ENCODE results near the gene NRGN.

NRGN gene

DNA sequence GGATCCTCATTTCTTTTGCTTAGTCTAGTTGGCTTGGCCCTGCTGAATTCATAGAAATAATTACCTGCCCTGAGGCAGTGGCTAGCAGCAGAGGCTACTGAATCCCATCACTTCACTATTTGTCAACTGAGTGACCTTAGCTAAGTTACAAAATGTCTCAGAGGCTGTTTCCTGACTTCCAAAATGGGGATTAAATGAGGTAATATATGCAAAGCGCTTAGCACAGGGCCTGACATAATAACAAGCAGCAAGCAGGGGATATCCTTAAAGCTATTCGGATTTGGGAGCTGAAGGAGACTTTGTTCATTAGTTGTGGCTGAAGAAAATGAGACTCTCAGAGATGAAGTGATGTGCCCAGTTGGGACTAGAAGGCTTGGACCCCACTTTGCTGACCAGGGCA is 2.8 kb downstream of the NRGN start:
- no peak for DNase-seq

- DNase-seq = no peak
Measured at GRCh38 chr11:124743050-124743449, 3.3 kb downstream of the NRGN start.

- DNase-seq = no peak
Measured at GRCh38 chr11:124745270-124745834, 5.6 kb downstream of the NRGN start.

DNA sequence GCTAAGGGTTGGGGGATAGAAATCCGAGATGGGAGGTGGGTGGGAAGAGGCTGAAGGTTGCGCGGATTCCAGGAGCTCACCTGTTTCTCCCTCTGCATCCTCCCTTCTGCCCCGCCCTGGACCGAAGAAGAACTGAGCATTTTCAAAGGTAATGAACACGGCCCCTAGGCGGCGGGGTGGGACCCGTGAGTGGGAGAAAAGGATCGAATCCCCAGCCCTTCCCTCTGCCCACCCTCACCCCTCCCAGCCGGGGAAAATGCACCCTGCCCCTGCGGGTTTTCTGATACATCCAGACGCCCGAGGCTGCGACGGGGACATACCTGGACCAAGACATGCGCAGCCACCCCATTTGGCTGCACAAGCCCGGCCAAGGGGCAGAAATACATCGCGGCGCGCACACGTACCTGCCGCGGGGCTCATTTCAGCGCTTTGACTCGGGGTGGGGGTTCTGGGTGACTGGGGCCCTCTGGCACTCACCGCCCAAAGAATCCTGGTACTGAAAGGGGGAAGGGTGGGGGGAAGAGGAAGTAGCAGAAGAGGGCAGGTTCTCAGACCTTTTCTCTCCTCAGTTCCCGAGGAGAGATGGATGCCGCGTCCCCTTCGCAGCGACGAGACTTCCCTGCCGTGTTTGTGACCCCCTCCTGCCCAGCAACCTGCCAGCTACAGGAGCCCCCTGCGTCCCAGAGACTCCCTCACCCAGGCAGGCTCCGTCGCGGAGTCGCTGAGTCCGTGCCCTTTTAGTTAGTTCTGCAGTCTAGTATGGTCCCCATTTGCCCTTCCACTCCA is 6.3 kb downstream of the NRGN start:
- no peak for DNase-seq

DNA sequence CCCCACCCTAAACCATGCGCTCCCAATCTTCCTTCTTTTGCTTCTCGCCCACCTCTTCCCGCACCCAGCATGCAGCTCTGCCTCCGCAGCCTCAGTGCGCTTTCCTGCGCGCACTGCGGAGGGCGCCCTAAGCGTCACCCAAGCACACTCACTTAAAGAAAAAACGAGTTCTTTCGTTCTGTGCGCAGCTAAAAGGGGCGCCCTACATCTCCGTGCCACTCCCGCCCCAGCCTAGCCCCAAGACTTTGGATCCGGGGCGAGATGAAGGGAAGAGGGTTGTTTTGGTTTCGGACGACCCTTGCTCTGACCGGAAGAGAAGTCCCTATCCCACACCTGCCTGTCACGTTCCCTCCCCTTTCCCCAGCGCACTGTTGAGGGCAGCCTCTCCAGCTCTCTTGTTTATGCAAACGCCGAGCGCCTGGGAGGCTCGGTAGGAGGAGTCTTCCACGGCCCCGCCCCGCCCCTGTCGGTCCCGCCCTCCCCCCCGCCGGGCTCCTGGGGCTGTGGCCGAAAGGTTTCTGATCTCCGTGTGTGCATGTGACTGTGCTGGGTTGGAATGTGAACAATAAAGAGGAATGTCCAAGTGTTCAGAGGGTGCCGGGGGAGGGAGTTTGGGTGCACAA is 7.0 kb downstream of the NRGN start:
- peak; percentile 63 for DNase-seq

- DNase-seq = no peak
Measured at GRCh38 chr11:124747406-124748099, 7.8 kb downstream of the NRGN start.

DNA sequence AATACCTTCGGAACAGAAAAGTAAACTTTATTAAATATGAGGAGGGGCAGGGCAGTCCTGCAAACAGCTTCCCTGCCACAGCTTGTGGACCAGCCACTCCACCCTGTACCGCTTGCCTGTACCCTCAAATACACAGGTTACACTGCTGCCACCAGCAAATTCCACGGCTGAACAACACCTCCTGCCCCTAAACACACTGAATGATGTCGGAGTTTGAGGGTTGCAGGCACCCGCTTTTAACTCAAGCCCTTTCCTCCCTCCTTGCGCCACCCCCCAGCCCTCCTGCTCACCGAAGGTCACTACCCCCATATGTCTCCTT is 8.3 kb downstream of the NRGN start:
- no peak for DNase-seq

GRCh38 chr11:124748481-124749343 is 9.0 kb downstream of the NRGN start:
- DNase-seq = no peak

DNA sequence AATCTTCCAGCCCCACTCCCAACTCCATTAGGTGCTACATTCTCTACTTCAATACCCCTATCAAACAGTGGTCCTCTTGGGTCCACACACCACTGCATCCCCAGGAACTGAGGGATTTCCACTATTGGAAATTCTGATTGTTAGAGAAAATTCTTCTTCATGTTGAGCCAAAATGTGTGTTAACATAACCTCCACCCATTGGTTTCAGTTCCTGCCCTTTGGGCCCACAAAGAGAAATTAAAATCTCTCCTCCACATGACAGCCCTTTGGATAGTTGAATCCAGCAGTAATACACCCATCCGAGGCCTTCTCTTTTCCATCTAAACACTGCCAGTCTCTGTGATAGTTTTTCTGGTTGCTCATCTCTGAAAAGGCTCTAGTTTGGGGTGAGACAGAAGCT is 10.2 kb downstream of the NRGN start:
- DNase-seq = no peak

DNA sequence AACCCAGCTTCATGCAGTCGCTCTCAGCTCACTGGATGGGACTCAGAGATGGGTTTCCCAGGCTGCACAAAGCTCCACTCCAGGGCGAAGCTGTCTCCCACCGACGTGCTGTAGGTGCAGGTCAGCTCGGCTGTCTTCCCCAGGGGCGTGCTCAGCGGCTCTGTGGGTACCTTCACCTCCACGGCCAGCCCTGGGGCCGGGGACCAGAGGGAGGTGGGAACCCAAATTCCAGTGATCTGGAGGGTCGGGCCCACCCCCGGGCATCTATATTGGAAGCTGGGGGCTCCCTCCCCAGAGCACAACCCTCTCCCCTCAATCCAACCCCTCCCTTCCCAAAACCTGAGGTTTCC is 11.6 kb downstream of the NRGN start:
- no peak for DNase-seq

GRCh38 chr11:124751741-124752470 is 12.2 kb downstream of the NRGN start, which contains the start of gene VSIG2:
Gene VSIG2, minus strand, starts transcription at chr11:124752255. Its CDS starts 118 bp downstream, at chr11:124752137.
- no peak for DNase-seq

DNA sequence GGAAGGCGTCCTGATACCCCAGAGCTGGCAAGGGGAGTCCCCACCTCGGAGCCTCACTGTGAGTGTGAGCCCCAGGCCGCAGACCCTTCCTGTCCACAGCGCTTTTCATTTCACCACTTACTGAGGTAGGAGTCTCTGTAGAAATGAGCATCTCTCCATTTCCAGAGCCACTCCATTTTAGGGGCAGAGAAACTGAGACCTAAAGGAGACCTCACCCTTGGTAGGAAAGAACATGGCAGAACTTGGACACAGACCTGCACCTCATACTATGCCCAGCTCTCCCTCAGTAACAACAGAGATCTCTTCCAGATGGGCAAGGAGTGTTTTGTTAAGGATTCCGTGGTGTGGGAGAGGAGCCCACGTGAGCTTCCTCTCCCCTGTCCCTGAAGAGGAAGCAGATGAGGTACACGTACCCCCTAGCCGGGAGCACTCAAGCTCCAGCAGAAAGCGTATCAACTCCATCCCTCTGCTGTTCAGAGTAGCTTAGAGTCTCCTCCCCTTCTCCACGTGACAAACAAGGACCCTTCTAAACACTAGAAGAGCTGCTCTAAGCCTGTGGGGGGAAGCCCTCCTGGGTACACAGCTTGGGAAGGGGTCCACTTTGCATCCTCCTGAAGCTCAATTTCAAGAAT is 12.8 kb downstream of the NRGN start:
- DNase-seq = no peak

GRCh38 chr11:124753205-124753604 is 13.5 kb downstream of the NRGN start:
- no peak for DNase-seq

GRCh38 chr11:124753624-124754023 is 13.9 kb downstream of the NRGN start:
- no peak for DNase-seq

- no peak for DNase-seq
Measured at GRCh38 chr11:124754309-124754708, 14.6 kb downstream of the NRGN start.

DNA sequence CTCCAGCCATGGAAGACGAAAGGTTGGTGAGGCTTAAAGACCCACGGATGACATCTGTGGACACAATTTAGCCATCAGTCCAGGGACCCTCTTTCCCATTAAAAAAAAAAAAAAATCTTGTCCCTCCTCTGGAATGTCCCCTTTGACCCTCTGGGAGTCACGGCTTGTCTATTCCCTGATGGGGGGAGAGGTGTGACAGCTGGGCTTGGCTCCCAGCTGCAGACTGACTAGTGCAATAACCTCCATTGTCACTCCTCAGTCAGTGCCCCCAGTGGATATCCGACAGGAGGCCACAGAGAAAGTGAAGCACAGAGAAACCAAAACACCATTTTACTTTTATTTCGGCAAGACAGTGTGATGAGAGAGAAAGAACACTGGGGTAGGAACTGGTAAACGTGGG is 15.0 kb downstream of the NRGN start:
- no peak for DNase-seq

- DNase-seq = no peak
Measured at GRCh38 chr11:124756033-124756752, 16.5 kb downstream of the NRGN start.

DNA sequence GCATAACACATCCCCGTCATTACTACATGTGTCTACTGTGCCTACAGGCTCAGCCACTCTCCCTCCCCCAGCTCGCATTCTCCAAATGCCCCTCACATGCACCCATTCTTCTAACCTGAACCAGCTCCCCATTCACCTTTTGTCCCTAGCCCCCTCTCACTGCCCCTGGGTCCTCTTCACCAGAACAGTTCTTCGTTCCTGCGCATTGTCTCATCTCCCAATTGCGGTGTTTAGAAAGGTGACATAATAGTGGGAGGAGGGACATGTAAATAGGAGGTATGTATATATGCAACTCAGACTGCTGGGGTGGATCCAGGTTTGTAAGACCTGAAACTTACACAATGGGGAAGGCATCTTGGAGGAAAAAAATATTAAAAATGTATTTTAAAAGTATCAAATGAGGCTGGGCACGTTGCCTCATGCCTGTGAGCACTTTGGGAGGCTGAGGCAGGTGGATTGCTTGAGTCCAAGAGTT is 17.0 kb downstream of the NRGN start:
- no peak for DNase-seq

DNA sequence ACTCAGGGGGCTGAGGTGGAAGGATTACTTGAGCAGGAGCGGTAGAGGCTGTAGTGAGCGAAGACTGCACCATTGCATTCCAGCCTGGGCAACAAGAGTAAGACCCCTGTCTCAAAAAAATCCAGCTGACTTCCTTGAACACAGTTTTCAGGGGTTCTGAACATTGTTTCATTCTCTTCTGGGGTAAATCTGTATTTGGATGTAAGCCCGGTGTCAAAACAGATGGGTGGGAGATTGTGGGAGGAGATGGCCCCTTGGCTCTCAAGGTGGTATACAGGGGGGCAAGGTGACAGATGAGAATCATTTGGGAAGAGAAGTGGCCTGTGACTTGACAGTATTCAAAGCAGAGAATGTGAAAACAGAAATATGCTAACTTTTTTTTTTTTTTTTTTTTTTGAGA is 17.6 kb downstream of the NRGN start:
- no peak for DNase-seq

- peak; percentile 51 for DNase-seq
Measured at GRCh38 chr11:124758355-124759265, 18.9 kb downstream of the NRGN start.
